Memory B cell (primary cell): ENCODE data around the gene CBY1.
A peak's percentile ranks its signal among the peaks of the same experiment; 100 is the strongest.
"Not testable (repeated sequence)": the region's sequence is repeated elsewhere in the genome, so short reads cannot be mapped to it uniquely, and the experiment has no call there.

Experiments
- ATAC-seq: fragments of 150-1000 bp; cut with Tn5 transposase; 2 replicates; pipeline ENCODE4 v1.10.0; 2021; ENCODE audit warnings: low read depth, mild to moderate bottlenecking, moderate library complexity
- DNase-seq, 2 donors: peaks; one replicate each; pipeline ENCODE4 v3.0.0; 2022; ENCODE audit warnings: low spot score in 2 of 2
- H3K27ac Mint-ChIP-seq: one replicate; pipeline ENCODE4 v1.8.0; 2022; ENCODE audit warnings: mild to moderate bottlenecking, moderate library complexity, mixed read lengths
- H3K27me3 Mint-ChIP-seq: one replicate; pipeline ENCODE4 v1.8.0; 2022; ENCODE audit warnings: mixed read lengths
- H3K36me3 Mint-ChIP-seq: one replicate; pipeline ENCODE4 v1.8.0; 2022; ENCODE audit warnings: mild to moderate bottlenecking, mixed read lengths
- H3K4me1 Mint-ChIP-seq: one replicate; pipeline ENCODE4 v1.8.0; 2022; ENCODE audit warnings: mixed read lengths
- H3K4me3 Mint-ChIP-seq: one replicate; pipeline ENCODE4 v1.8.0; 2022; ENCODE audit warnings: mild to moderate bottlenecking, moderate library complexity, mixed read lengths
- H3K9me3 Mint-ChIP-seq: one replicate; pipeline ENCODE4 v1.8.0; 2022; ENCODE audit warnings: mixed read lengths

Gene CBY1

GRCh38 chr22:38656256-38657044 is at the start of gene CBY1, which contains the start of gene FAM227A:
TSS of gene CBY1 (plus strand) at chr22:38656638. CDS start at chr22:38668055, 11,417 bp downstream.
TSS of gene FAM227A (minus strand) at chr22:38656392. CDS start at chr22:38650168, 6,224 bp downstream.
- peak within 1 kb of the TSS; percentile 94 for H3K4me3 Mint-ChIP-seq
- H3K27ac Mint-ChIP-seq = peak within 1 kb of the TSS; percentile 99
- peak; percentile 83 for ATAC-seq

GRCh38 chr22:38607680-38608079 is 48.8 kb upstream of the CBY1 start:
- ATAC-seq (no peak), DNase-seq (no peak)
- H3K4me3 Mint-ChIP-seq = no peak overlapping the region
- peaks cover 2% of the 10 kb centered on the region for H3K9me3 Mint-ChIP-seq
- no peak overlapping the region for H3K27ac Mint-ChIP-seq
- H3K4me1 Mint-ChIP-seq = no peaks in the 10 kb centered on the region
- no peaks in the 10 kb centered on the region for H3K36me3 Mint-ChIP-seq
- peaks cover 7% of the 10 kb centered on the region for H3K27me3 Mint-ChIP-seq

More at GRCh38 chr22:38656256-38657044, at the start of gene CBY1, which contains the start of gene FAM227A:
- DNase-seq = peak; percentile 90 to 96
- Mint-ChIP-seq H3K27me3 (no peaks in the 10 kb centered on the region), H3K36me3 (no peaks in the 10 kb centered on the region), H3K9me3 (no peaks in the 10 kb centered on the region), H3K4me1 (peaks cover 13% of the 10 kb centered on the region)

- Mint-ChIP-seq H3K36me3 (no peaks in the 10 kb centered on the region), H3K4me1 (no peaks in the 10 kb centered on the region), H3K27ac (no peak overlapping the region), H3K9me3 (peaks cover 2% of the 10 kb centered on the region), H3K27me3 (peaks cover 4% of the 10 kb centered on the region), H3K4me3 (no peak overlapping the region)
- no peak for ATAC-seq
- DNase-seq = no peak
These were observed 47.3 kb upstream of the CBY1 start for GRCh38 chr22:38608992-38609750.

- Mint-ChIP-seq H3K4me3 (no peak overlapping the region), H3K4me1 (no peaks in the 10 kb centered on the region), H3K27me3 (peaks cover 6% of the 10 kb centered on the region)
These were observed 46.2 kb upstream of the CBY1 start for GRCh38 chr22:38610234-38610633.

GRCh38 chr22:38611559-38611958 is 44.9 kb upstream of the CBY1 start:
- H3K4me3 Mint-ChIP-seq = no peak overlapping the region
- peaks cover 2% of the 10 kb centered on the region for H3K9me3 Mint-ChIP-seq

More at GRCh38 chr22:38610234-38610633, 46.2 kb upstream of the CBY1 start:
- peaks cover 2% of the 10 kb centered on the region for H3K9me3 Mint-ChIP-seq
- H3K36me3 Mint-ChIP-seq = no peaks in the 10 kb centered on the region
- DNase-seq (no peak), ATAC-seq (no peak)
- H3K27ac Mint-ChIP-seq = no peak overlapping the region

GRCh38 chr22:38612217-38613006 is 44.0 kb upstream of the CBY1 start:
- Mint-ChIP-seq H3K36me3 (no peaks in the 10 kb centered on the region), H3K27me3 (peaks cover 17% of the 10 kb centered on the region), H3K9me3 (peaks cover 2% of the 10 kb centered on the region)

More at GRCh38 chr22:38611559-38611958, 44.9 kb upstream of the CBY1 start:
- H3K4me1 Mint-ChIP-seq = no peaks in the 10 kb centered on the region
- peaks cover 12% of the 10 kb centered on the region for H3K27me3 Mint-ChIP-seq
- DNase-seq (no peak), ATAC-seq (no peak)
- H3K27ac Mint-ChIP-seq = no peak overlapping the region
- H3K36me3 Mint-ChIP-seq = no peaks in the 10 kb centered on the region

GRCh38 chr22:38613588-38613987 is 42.9 kb upstream of the CBY1 start:
- no peak overlapping the region for H3K27ac Mint-ChIP-seq
- DNase-seq (no peak), ATAC-seq (no peak)
- peaks cover 5% of the 10 kb centered on the region for H3K9me3 Mint-ChIP-seq
- H3K4me1 Mint-ChIP-seq = no peaks in the 10 kb centered on the region
- peaks cover 21% of the 10 kb centered on the region for H3K27me3 Mint-ChIP-seq
- no peak overlapping the region for H3K4me3 Mint-ChIP-seq
- peaks cover 6% of the 10 kb centered on the region for H3K36me3 Mint-ChIP-seq

More at GRCh38 chr22:38612217-38613006, 44.0 kb upstream of the CBY1 start:
- H3K27ac Mint-ChIP-seq = no peak overlapping the region
- no peak overlapping the region for H3K4me3 Mint-ChIP-seq
- DNase-seq = no peak
- ATAC-seq = no peak
- no peaks in the 10 kb centered on the region for H3K4me1 Mint-ChIP-seq

- H3K27ac Mint-ChIP-seq = no peak overlapping the region
These were observed 41.9 kb upstream of the CBY1 start for GRCh38 chr22:38614332-38615063.

GRCh38 chr22:38615064-38615405 is 41.4 kb upstream of the CBY1 start:
- ATAC-seq, H3K27ac Mint-ChIP-seq: not testable (repeated sequence)
- peaks cover 27% of the 10 kb centered on the region for H3K27me3 Mint-ChIP-seq

More at GRCh38 chr22:38614332-38615063, 41.9 kb upstream of the CBY1 start:
- Mint-ChIP-seq H3K4me3 (no peak overlapping the region), H3K9me3 (peaks cover 5% of the 10 kb centered on the region), H3K36me3 (peaks cover 6% of the 10 kb centered on the region), H3K4me1 (no peaks in the 10 kb centered on the region), H3K27me3 (peaks cover 23% of the 10 kb centered on the region)
- no peak for DNase-seq
- no peak for ATAC-seq

GRCh38 chr22:38618258-38618657 is 38.2 kb upstream of the CBY1 start:
- no peaks in the 10 kb centered on the region for H3K4me1 Mint-ChIP-seq
- no peak overlapping the region for H3K4me3 Mint-ChIP-seq
- H3K36me3 Mint-ChIP-seq = peaks cover 6% of the 10 kb centered on the region
- DNase-seq (no peak), ATAC-seq (no peak)
- no peak overlapping the region for H3K27ac Mint-ChIP-seq
- H3K27me3 Mint-ChIP-seq = peaks cover 28% of the 10 kb centered on the region
- H3K9me3 Mint-ChIP-seq = peaks cover 3% of the 10 kb centered on the region

More at GRCh38 chr22:38615064-38615405, 41.4 kb upstream of the CBY1 start:
- not testable (repeated sequence) for H3K4me1 Mint-ChIP-seq, H3K9me3 Mint-ChIP-seq, H3K36me3 Mint-ChIP-seq, DNase-seq, H3K4me3 Mint-ChIP-seq

GRCh38 chr22:38618682-38619081 is 37.8 kb upstream of the CBY1 start:
- peaks cover 29% of the 10 kb centered on the region for H3K27me3 Mint-ChIP-seq
- peaks cover 3% of the 10 kb centered on the region for H3K9me3 Mint-ChIP-seq

GRCh38 chr22:38623351-38623750 is 33.1 kb upstream of the CBY1 start:
- peaks cover under 1% of the 10 kb centered on the region for H3K36me3 Mint-ChIP-seq

More at GRCh38 chr22:38618682-38619081, 37.8 kb upstream of the CBY1 start:
- no peak for DNase-seq
- H3K27ac Mint-ChIP-seq = no peak overlapping the region
- H3K36me3 Mint-ChIP-seq = peaks cover 6% of the 10 kb centered on the region
- H3K4me3 Mint-ChIP-seq = no peak overlapping the region
- ATAC-seq = no peak
- no peaks in the 10 kb centered on the region for H3K4me1 Mint-ChIP-seq

GRCh38 chr22:38628444-38628843 is 28.0 kb upstream of the CBY1 start:
- Mint-ChIP-seq H3K4me3 (no peak overlapping the region), H3K27ac (no peak overlapping the region), H3K9me3 (no peaks in the 10 kb centered on the region), H3K36me3 (no peaks in the 10 kb centered on the region), H3K4me1 (no peaks in the 10 kb centered on the region), H3K27me3 (peaks cover 11% of the 10 kb centered on the region)
- ATAC-seq = no peak
- no peak for DNase-seq

More at GRCh38 chr22:38623351-38623750, 33.1 kb upstream of the CBY1 start:
- ATAC-seq = no peak
- Mint-ChIP-seq H3K27me3 (peaks cover 14% of the 10 kb centered on the region), H3K4me3 (no peak overlapping the region), H3K9me3 (peaks cover under 1% of the 10 kb centered on the region), H3K4me1 (no peaks in the 10 kb centered on the region), H3K27ac (no peak overlapping the region)
- no peak for DNase-seq
